ENCODE data around the gene SMAD6.

The SMAD6 gene

DNA sequence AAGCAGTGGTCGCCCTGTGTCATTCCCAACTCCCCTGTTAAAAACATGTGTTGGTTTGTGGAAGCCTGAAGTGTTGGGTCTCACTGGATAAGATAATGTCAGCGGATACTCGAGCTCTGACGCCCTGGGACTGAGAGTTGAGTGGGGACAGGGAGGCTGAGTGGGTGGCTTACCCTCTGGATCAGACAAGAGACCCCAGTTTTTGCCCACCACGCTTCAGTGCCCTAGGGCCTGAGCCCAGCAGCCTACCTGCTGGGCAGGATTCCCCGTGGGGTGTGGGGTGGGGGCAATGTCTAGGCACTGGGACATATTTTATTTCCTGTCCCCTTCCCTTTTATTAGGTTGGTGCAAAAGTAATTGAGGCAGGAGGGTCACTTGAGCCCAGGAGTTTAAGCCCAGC is 75.0 kb downstream of the SMAD6 start:
- no peak for DNase-seq (ENCODE audit: low read depth)

- peak; percentile 54 for DNase-seq (ENCODE audit: low read depth)
These were observed 75.7 kb downstream of the SMAD6 start for GRCh38 chr15:66777596-66778313.

GRCh38 chr15:66778314-66778665 is 76.3 kb downstream of the SMAD6 start:
- no peak for DNase-seq (ENCODE audit: low read depth)

GRCh38 chr15:66778716-66779115 is 76.7 kb downstream of the SMAD6 start:
- DNase-seq (ENCODE audit: low read depth): no peak

- no peak for DNase-seq (ENCODE audit: low read depth)
These were observed 77.4 kb downstream of the SMAD6 start for GRCh38 chr15:66779331-66780009.

DNA sequence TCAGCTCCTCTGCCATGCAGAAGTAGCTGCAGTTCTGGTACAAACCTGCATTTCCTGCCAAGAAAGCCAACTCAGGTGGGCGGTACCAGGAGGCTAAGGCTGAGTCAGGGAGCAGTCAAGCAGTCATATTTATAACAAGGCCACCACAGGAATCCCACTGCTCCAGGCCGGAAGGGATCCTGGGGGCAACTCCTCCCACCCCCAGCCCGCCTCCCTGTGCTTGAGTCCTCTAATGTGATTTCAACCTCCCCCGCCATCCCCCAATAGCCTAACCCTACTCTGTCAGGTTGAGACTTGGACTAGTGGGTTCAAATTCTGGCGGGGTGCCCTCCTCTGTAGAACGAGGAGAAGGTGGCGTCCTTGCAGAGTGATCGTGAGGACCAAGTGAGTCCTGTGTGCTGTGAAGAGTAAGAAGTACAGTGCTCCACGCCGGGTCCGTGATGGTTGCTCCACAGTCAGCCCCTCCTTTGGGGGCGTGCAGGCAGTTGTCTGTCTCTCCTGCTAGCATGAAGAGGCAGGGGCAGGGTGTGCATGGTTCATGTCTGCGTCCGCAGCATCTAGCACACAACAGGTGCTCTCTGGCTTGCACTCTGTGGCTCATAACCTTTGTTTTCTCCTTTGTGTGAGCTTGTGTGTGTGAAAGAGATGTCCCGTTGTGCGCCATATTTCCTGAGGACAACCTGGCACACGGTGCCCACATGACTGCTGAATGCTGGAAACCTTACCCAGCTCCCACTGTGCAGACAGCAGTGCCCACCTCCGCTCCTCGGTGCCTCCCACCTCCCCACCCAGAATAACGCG is 78.3 kb downstream of the SMAD6 start:
- peak; percentile 91 for DNase-seq (ENCODE audit: low read depth)

DNA sequence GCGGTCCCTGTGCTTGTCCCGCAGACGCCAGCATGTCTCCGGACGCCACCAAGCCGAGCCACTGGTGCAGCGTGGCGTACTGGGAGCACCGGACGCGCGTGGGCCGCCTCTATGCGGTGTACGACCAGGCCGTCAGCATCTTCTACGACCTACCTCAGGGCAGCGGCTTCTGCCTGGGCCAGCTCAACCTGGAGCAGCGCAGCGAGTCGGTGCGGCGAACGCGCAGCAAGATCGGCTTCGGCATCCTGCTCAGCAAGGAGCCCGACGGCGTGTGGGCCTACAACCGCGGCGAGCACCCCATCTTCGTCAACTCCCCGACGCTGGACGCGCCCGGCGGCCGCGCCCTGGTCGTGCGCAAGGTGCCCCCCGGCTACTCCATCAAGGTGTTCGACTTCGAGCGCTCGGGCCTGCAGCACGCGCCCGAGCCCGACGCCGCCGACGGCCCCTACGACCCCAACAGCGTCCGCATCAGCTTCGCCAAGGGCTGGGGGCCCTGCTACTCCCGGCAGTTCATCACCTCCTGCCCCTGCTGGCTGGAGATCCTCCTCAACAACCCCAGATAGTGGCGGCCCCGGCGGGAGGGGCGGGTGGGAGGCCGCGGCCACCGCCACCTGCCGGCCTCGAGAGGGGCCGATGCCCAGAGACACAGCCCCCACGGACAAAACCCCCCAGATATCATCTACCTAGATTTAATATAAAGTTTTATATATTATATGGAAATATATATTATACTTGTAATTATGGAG is 79.1 kb downstream of the SMAD6 start:
- DNase-seq (ENCODE audit: low read depth): no peak

DNA sequence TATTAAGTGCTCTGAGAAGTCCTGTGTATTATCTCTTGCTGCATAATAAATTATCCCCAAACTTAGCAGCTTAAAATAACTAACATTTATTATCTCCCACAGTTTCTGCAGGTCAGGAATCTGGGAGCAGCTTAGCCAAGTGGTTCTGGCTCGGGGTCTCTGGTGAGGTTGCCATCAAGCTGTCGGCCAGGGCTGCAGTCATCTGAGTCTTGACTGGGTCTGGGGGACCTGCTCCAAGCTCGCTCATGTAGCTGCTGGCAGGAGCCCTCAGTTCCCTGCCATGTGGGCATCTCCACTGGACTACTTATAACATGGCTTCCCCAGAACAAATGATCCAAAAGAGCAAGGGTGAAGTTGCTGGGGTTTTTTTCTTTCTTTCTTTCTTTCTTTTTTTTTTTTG is 80.7 kb downstream of the SMAD6 start:
- DNase-seq (ENCODE audit: low read depth): no peak

DNA sequence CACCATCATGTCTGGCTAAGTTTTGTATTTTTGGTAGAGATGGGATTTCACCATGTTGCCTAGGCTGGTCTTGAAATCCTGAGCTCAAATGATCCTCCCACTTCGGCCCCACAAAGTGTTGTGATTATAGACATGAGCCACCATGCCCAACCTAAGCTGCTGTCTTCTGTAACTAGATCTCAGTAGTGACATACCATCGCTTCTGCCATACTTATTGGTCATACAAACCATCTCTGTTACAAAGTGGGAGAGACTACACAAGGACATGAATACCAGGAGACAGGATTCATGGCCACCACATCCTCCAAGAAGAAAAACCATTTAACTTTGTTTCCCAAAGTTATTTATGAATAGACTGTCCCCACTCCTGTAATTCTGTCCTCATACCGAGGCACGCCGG is 81.3 kb downstream of the SMAD6 start:
- no peak for DNase-seq (ENCODE audit: low read depth)

- DNase-seq (ENCODE audit: low read depth): no peak
These were observed 81.7 kb downstream of the SMAD6 start for GRCh38 chr15:66783725-66784124.

DNA sequence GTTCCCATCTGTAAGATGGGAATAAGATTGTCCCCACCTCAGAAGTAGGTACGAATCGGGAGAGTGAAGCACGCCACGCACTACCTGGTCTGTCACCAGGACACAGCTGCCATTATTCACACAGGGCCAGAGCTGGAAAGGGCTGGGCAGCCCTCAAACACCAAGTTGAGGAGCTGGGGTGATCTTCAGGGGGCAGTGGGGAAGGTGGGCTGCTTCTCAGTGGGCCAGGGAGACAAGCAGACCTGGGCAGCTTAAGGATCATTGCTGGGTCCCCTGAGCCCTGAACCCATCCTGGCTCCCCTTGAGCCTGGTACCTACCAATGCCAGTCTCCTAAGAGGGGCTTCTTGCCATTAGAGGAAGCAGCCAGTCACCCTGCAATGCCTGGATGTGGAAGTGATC is 82.1 kb downstream of the SMAD6 start:
- DNase-seq (ENCODE audit: low read depth): no peak

DNA sequence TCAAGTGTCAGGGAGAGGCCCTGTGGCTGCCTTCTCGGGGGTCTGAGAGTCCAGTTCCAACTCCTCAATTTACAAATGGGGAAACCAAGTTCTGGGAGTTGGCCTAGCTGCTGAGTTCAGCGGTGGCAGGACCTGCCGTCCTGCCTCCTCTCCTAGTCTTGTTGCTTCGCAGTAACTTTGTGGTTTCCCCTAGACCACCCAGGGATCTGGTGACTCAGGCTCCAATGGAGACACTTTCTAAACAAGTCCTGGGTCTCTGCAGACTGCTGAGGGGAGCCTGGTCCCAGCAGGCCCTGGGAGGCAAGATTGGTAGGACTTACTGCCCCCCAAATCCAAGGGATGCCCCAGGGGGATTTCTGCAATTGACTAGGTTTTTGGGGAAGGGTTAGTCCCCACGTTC is 83.6 kb downstream of the SMAD6 start:
- peak; percentile 81 for DNase-seq (ENCODE audit: low read depth)

- peak; percentile 39 for DNase-seq (ENCODE audit: low read depth)
These were observed 84.2 kb downstream of the SMAD6 start for GRCh38 chr15:66786222-66786621.

GRCh38 chr15:66786708-66787488 is 84.9 kb downstream of the SMAD6 start:
- DNase-seq (ENCODE audit: low read depth): no peak

GRCh38 chr15:66787489-66787871 is 85.4 kb downstream of the SMAD6 start:
- DNase-seq (ENCODE audit: low read depth): no peak

- no peak for DNase-seq (ENCODE audit: low read depth)
These were observed 86.0 kb downstream of the SMAD6 start for GRCh38 chr15:66788024-66788423.

GRCh38 chr15:66789029-66790025 is 87.3 kb downstream of the SMAD6 start:
- DNase-seq (ENCODE audit: low read depth): peak; percentile 74

GRCh38 chr15:66795851-66796250 is 93.8 kb downstream of the SMAD6 start:
- no peak for DNase-seq (ENCODE audit: low read depth)

DNA sequence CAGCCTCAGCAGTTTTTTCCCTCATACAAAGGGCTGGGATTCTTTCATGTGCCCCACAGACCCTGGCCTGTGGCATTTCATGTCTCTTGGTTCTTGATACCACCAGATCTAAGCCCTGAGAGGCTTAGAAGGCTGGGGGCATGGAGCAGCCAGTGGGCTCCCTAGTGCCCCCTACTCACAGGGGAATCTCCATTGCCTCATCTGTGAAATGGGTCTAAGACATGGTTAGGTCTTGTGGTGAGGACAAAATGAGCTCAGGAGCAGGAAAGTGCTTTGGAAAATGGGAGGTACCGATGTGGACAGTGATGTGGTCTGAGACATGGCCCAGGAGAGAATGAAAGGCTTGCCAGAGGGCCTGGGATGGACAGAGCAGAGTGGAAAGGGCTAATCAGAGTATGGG is 94.3 kb downstream of the SMAD6 start:
- no peak for DNase-seq (ENCODE audit: low read depth)

DNA sequence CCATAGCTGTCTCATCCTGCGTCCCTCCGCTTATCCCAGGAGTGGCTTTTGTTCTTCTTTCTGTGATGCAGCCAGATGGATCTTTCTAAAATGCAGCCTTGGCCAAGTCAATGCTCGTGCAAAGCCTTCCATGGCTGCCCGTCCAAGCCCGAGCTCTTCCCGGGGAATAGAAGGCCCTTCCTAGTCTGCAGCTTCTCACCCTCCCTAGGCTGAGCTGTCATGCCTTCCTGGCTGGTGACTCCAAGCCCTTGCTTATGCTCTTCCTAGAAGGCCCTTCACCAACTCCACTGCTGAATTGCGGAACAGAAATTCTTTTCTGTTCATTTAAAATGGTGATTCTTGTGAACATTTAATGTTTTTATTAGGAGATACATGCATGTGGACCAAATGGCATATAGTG is 95.9 kb downstream of the SMAD6 start:
- peak; percentile 34 for DNase-seq (ENCODE audit: low read depth)
